Neuronal stem cell (in vitro differentiated cells): ENCODE measurements around the gene NAE1.

Experiments
- DNase-seq: peaks from one replicate; pipeline ENCODE4 v3.0.0-alpha.2; 2013; ENCODE audit warnings: low spot score
- H2AFZ ChIP-seq: one replicate; pipeline ENCODE4 v1.6.1; 2013; ENCODE audit warnings: mild to moderate bottlenecking, low read length, inconsistent platforms
- H2AK5ac ChIP-seq: 2 replicates; pipeline ENCODE4 v1.6.1; 2013; ENCODE audit warnings: low read depth, mild to moderate bottlenecking, inconsistent platforms, low read length, moderate library complexity, mixed read lengths
- H2BK120ac ChIP-seq: 2 replicates; pipeline ENCODE4 v1.6.1; 2013; ENCODE audit warnings: low read depth, mild to moderate bottlenecking, inconsistent platforms, low read length, moderate library complexity, mixed read lengths
- H2BK12ac ChIP-seq: one replicate; pipeline ENCODE4 v1.6.1; 2013; ENCODE audit warnings: low read length, inconsistent platforms
- H2BK15ac ChIP-seq: 2 replicates; pipeline ENCODE4 v1.6.1; 2013; ENCODE audit warnings: mild to moderate bottlenecking, low read length, inconsistent platforms, mixed read lengths
- H2BK5ac ChIP-seq: one replicate; pipeline ENCODE4 v1.6.1; 2013; ENCODE audit warnings: inconsistent platforms, mild to moderate bottlenecking, low read length, moderate library complexity
- H3K14ac ChIP-seq: one replicate; pipeline ENCODE4 v1.6.1; 2013; ENCODE audit warnings: low read length, inconsistent platforms
- H3K18ac ChIP-seq: 2 replicates; pipeline ENCODE4 v1.6.1; 2013; ENCODE audit warnings: low read length, inconsistent platforms
- H3K23ac ChIP-seq: 2 replicates; pipeline ENCODE4 v1.6.1; 2013; ENCODE audit warnings: low read depth, mild to moderate bottlenecking, mixed read lengths, low read length, inconsistent platforms; ENCODE audit not compliant: poor library complexity
- H3K27ac ChIP-seq: replicated peaks from 3 replicates; pipeline ENCODE4 v1.5.1; 2013; ENCODE audit warnings: low read length, inconsistent platforms
- H3K27me3 ChIP-seq, 3 experiments: 2 replicates each; pipeline ENCODE4 v1.6.1; 2013; ENCODE audit warnings: low read length in 3 of 3, mild to moderate bottlenecking in 2 of 3, inconsistent platforms in 1 of 3, low read depth in 1 of 3, mixed read lengths in 1 of 3, moderate library complexity in 1 of 3; ENCODE audit not compliant: control insufficient read depth in 3 of 3, insufficient read depth in 3 of 3
- H3K36me3 ChIP-seq, 2 donors: replicated peaks in 1 of 2; 2 replicates each; pipeline ENCODE4 v1.6.1; 2013; ENCODE audit warnings: low read length in 2 of 2; ENCODE audit not compliant: control insufficient read depth in 2 of 2, insufficient read depth in 2 of 2
- H3K4ac ChIP-seq: 2 replicates; pipeline ENCODE4 v1.6.1; 2013; ENCODE audit warnings: inconsistent platforms, mild to moderate bottlenecking, low read length, moderate library complexity
- H3K4me1 ChIP-seq, 2 donors: 1 replicate in 1 of 2; 2 replicates in 1 of 2; pipeline ENCODE4 v1.6.1; 2013; ENCODE audit warnings: low read length in 2 of 2, low read depth in 1 of 2; ENCODE audit not compliant: control insufficient read depth in 2 of 2, insufficient read depth in 1 of 2
- H3K4me2 ChIP-seq: one replicate; pipeline ENCODE4 v1.6.1; 2013; ENCODE audit warnings: mild to moderate bottlenecking, low read length, inconsistent platforms; ENCODE audit not compliant: insufficient read depth, poor library complexity, severe bottlenecking
- H3K4me3 ChIP-seq, 2 donors: 2 replicates each; pipeline ENCODE4 v1.5.1; 2013; ENCODE audit warnings: low read length in 2 of 2, mild to moderate bottlenecking in 2 of 2, inconsistent platforms in 1 of 2, moderate library complexity in 1 of 2
- H3K79me1 ChIP-seq: one replicate; pipeline ENCODE4 v1.6.1; 2013; ENCODE audit warnings: low read depth, mild to moderate bottlenecking, inconsistent platforms, low read length, moderate library complexity
- H3K9ac ChIP-seq: one replicate; pipeline ENCODE4 v1.6.1; 2013; ENCODE audit warnings: mild to moderate bottlenecking, low read depth, low read length, inconsistent platforms; ENCODE audit not compliant: poor library complexity
- H3K9me3 ChIP-seq, 2 donors: replicated peaks in 1 of 2; 2 replicates each; pipeline versions ENCODE3 to v1.6.1; 2013; ENCODE audit warnings: low read length in 2 of 2, mild to moderate bottlenecking in 2 of 2, inconsistent platforms in 1 of 2, low read depth in 1 of 2, mixed read lengths in 1 of 2, moderate library complexity in 1 of 2; ENCODE audit not compliant: control insufficient read depth in 2 of 2, insufficient read depth in 1 of 2
- H4K8ac ChIP-seq: one replicate; pipeline ENCODE4 v1.6.1; 2013; ENCODE audit warnings: low read depth, mild to moderate bottlenecking, inconsistent platforms, low read length, moderate library complexity
- H4K91ac ChIP-seq: one replicate; pipeline ENCODE4 v1.6.1; 2013; ENCODE audit warnings: low read length, low read depth, mild to moderate bottlenecking, inconsistent platforms; ENCODE audit not compliant: poor library complexity
- WGBS, 2 donors: extraction: QIAGEN DNeasy Blood & Tissue Kit; methylation state at CpG; one replicate each; pipeline ENCODE4 v1.1.7; 2013; ENCODE audit warnings: missing lambda C conversion rate in 2 of 2, mixed read lengths in 1 of 2; ENCODE audit not compliant: insufficient read length in 2 of 2, insufficient replicate concordance in 1 of 2; ENCODE audit errors: extremely low coverage in 2 of 2; 5-methylcytosine and 5-hydroxymethylcytosine counted together

The NAE1 gene

DNA sequence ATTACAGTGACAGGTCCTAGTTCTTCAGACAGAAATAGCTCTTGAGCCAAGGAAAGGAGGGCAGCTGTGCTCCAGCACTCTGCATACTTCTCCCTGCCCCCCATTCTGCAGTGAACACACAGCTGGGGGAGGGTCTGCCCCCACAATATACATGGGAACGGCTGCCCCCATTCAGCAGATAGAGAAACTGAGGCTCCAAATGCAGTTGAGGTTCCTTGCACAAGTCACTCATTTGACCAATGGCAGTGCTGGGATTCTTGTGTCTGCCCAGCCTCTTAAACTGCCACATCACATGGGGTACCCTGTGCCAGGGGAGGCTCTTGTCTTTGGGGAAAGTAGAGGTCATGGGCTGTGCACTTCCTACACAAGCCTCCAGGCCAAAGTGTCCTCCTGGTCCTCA lies 38.6 kb upstream of the NAE1 start:
- Histone ChIP-seq H3K9ac (no peak overlapping the region), H3K36me3 (no peaks in the 10 kb centered on the region), H3K9me3 (no peaks in the 10 kb centered on the region), H2BK120ac (no peak overlapping the region), H2BK15ac (no peak overlapping the region), H3K4me1 (peaks cover 3 to 8% of the 10 kb centered on the region in 2 donors), H2AK5ac (no peak overlapping the region), H3K4me3 (no peak overlapping the region), H2AFZ (no peak overlapping the region), H3K4ac (no peak overlapping the region), H4K91ac (no peak overlapping the region), H3K14ac (no peak overlapping the region), H3K18ac (no peak overlapping the region), H3K23ac (no peak overlapping the region), H3K79me1 (no peaks in the 10 kb centered on the region), H2BK5ac (no peak overlapping the region), H3K4me2 (no peak overlapping the region), H2BK12ac (no peak overlapping the region), H4K8ac (no peak overlapping the region), H3K27ac (no peak overlapping the region), H3K27me3 (peaks cover 0 to 10% (median 6%) of the 10 kb centered on the region in 3 experiments)
- no CpG with 5 or more reads among the region's 1 CpG for WGBS, 2 donors
- no peak for DNase-seq

- Histone ChIP-seq H3K27ac (no peak overlapping the region), H3K79me1 (no peaks in the 10 kb centered on the region), H3K4ac (no peak overlapping the region), H2BK15ac (no peak overlapping the region), H3K27me3 (peaks cover 0 to 12% (median 0%) of the 10 kb centered on the region in 3 experiments), H3K18ac (no peak overlapping the region), H3K23ac (no peak overlapping the region), H3K4me3 (no peak overlapping the region), H3K14ac (no peak overlapping the region), H2BK120ac (no peak overlapping the region), H3K4me2 (no peak overlapping the region), H3K9ac (no peak overlapping the region), H3K9me3 (no peaks in the 10 kb centered on the region), H4K91ac (no peak overlapping the region), H4K8ac (no peak overlapping the region), H2BK5ac (no peak overlapping the region), H3K36me3 (no peaks in the 10 kb centered on the region), H3K4me1 (peaks cover 0 to 2% of the 10 kb centered on the region in 2 donors), H2AK5ac (no peak overlapping the region), H2BK12ac (no peak overlapping the region), H2AFZ (no peak overlapping the region)
- DNase-seq: no peak
These were observed 32.9 kb upstream of the NAE1 start for GRCh38 chr16:66863707-66864106.

DNA sequence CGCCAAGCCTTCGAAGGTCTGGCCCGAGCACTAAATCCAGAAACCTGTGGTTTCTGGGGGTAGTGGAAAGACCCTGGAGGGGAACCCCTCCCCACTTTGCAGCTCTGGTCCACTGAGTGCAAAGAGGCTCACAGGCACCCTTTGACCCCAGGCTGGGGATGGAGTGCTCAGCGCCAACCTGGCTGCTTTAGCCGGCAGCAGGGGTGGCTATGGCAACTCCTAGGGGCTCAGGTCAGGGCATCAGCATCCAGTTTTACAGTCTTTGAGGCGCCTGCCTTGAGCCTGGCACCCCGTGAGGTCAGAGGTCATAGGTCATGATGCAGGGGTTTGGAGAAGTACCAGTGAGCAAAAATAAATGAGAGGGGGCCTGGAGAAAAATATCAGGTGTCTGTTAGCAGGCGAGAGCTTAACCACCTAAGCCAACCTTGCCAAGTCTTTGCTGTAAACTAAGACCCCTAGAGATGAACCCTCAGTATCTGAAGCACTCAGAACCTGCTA lies 31.3 kb upstream of the NAE1 start:
- Histone ChIP-seq H3K9ac (no peak overlapping the region), H3K23ac (no peak overlapping the region), H3K4me1 (peaks cover 0 to 2% of the 10 kb centered on the region in 2 donors), H3K36me3 (no peaks in the 10 kb centered on the region), H4K91ac (no peak overlapping the region), H3K27ac (no peak overlapping the region), H3K18ac (no peak overlapping the region), H3K4me3 (no peak overlapping the region), H3K4ac (no peak overlapping the region), H2BK15ac (no peak overlapping the region), H3K4me2 (no peak overlapping the region), H4K8ac (no peak overlapping the region), H2AK5ac (no peak overlapping the region), H2BK120ac (no peak overlapping the region), H3K79me1 (no peaks in the 10 kb centered on the region), H3K14ac (no peak overlapping the region), H2BK5ac (no peak overlapping the region), H2BK12ac (no peak overlapping the region), H3K27me3 (peaks cover 0 to 14% (median 0%) of the 10 kb centered on the region in 3 experiments), H3K9me3 (no peaks in the 10 kb centered on the region), H2AFZ (no peak overlapping the region)
- no CpG with 5 or more reads among the region's 8 CpGs for WGBS, 2 donors
- DNase-seq: no peak

DNA sequence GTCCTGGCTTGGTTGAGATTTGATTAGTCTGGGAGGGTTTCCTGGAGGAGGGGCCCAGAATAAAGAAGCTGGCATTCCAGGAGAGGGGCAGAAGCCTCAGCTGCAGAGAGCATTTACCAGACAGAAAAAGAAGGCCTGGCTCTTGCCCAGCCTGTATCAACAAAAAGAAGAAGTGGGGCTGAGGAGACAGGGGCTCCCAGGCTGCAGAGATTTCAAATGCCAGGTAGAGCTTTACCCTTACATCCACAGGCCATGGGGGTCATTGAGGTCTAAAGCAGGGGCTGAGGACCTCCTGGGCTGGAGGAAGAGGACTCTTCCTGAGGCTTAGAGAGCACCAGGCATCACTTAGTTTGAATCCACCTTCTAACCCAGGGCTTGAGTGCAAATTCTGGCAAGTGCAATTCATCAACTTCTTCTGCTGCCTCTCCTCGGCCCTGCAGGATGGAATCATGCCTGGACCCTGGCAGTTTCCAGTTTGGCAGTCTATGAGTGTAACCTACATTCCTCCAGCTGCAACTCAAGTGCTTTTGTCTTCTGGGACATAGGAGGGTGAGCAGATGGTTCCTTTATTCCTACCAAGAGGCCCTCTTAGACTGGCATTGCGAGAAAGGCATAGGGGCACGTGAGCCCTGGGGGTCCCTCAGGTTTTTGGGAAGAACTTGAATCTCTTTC lies 28.8 kb upstream of the NAE1 start:
- Histone ChIP-seq H3K27me3 (peaks cover 0 to 30% (median 0%) of the 10 kb centered on the region in 3 experiments), H3K14ac (no peak overlapping the region), H3K4me1 (peaks cover 0 to 2% of the 10 kb centered on the region in 2 donors), H3K36me3 (no peaks in the 10 kb centered on the region), H2AFZ (peak overlapping the region; percentile 33), H4K8ac (no peak overlapping the region), H3K9ac (no peak overlapping the region), H3K27ac (no peak overlapping the region), H4K91ac (no peak overlapping the region), H3K9me3 (no peaks in the 10 kb centered on the region), H2BK15ac (no peak overlapping the region), H2BK5ac (no peak overlapping the region), H3K4me3 (no peak overlapping the region), H3K79me1 (no peaks in the 10 kb centered on the region), H3K4ac (no peak overlapping the region), H3K23ac (no peak overlapping the region), H2BK120ac (no peak overlapping the region), H2AK5ac (no peak overlapping the region), H3K4me2 (no peak overlapping the region), H2BK12ac (no peak overlapping the region), H3K18ac (no peak overlapping the region)
- no peak for DNase-seq
- no CpG with 5 or more reads among the region's 3 CpGs for WGBS, 2 donors
